ENCODE results near the gene WNT5B. TPM values are rescaled to one million over a fixed set of nuclear protein-coding genes. Genes with fewer than 3 reads are reported as not detected.

Gene WNT5B
- total RNA-seq, 1 donor: 16.6 TPM

DNA sequence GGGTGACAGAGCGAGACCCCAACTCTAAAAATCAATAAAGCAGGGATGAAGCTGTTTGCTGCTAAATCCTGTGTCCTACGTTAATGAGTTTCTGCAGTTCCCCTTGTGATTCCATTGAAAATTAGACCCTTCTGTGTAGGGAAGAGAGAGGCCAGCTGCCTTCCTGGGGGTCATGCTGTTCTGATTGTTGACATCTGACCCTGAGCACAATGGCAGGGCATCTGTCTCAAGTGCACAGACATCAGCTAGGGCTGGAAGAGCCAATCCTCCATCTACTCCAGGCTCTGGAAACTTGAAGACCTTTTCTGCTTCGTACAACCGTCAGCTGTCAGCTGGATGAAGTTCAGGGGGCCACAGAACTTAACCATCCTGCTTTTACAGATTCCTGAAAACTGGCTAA lies 44.7 kb upstream of the WNT5B start:
- H3K4me3 ChIP-seq (ENCODE audit: low read depth, low read length): no peak overlapping the region
- TF ChIP-seq, protein P1, sequence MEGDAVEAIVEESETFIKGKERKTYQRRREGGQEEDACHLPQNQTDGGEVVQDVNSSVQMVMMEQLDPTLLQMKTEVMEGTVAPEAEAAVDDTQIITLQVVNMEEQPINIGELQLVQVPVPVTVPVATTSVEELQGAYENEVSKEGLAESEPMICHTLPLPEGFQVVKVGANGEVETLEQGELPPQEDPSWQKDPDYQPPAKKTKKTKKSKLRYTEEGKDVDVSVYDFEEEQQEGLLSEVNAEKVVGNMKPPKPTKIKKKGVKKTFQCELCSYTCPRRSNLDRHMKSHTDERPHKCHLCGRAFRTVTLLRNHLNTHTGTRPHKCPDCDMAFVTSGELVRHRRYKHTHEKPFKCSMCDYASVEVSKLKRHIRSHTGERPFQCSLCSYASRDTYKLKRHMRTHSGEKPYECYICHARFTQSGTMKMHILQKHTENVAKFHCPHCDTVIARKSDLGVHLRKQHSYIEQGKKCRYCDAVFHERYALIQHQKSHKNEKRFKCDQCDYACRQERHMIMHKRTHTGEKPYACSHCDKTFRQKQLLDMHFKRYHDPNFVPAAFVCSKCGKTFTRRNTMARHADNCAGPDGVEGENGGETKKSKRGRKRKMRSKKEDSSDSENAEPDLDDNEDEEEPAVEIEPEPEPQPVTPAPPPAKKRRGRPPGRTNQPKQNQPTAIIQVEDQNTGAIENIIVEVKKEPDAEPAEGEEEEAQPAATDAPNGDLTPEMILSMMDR (IDR thresholded peaks at IDR 0.05; ENCODE audit: insufficient read depth, low read length): no peak
- no peak for DNase-seq (ENCODE audit: low read depth)

DNA sequence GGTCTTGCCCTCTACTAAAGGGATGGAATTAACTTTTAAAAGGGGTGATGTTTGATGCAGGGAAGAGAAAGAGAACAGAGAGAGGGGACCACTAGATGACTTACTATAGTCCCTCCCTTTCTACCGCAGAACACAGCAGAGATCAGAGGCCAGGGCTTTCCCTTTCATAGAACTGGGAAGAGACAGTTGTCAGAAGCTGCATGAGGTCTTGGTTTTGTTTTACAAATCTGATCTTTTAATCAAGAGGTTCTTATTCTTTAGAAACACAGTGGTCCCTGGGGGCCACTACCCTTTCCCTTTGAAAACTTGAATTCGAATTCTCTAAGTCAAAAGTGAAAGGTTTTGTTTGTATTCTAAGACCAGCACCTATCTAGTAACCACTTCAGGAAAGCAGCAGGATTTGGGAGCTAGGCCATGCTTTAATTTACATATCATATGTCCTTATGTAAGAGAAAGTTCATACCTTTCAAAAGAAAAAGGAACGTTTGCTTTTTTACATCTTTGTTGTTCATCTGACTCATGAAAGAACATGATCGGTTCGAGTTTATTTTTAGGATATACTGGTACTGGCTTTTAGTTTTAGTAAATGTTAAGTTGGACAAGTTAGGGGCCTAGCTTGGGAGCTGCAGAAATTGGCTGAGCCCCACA lies 41.0 kb upstream of the WNT5B start:
- TF ChIP-seq, protein P1 (IDR thresholded peaks at IDR 0.05; ENCODE audit: insufficient read depth, low read length): no peak
- no peak for DNase-seq (ENCODE audit: low read depth)
- no peak overlapping the region for H3K4me3 ChIP-seq (ENCODE audit: low read depth, low read length)

DNA sequence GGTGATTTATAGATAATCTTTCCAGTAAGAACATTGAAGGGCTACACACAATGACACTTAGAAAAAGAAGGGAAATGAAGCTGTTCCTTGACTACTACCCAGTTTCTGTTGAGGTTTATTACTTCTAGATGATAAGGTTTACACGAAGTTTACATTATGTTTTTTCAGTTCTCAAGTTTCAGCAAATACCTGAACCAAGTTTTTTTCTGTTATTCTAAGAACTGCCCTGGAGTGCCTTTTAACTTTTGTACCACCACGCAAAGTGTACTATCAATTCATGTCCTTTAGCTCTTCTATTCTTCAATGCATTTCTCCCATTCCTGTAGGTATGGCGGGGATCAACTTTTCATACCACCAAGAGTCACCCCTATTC lies 40.5 kb upstream of the WNT5B start:
- TF ChIP-seq, protein P1 (IDR thresholded peaks at IDR 0.05; ENCODE audit: insufficient read depth, low read length): no peak
- H3K4me3 ChIP-seq (ENCODE audit: low read depth, low read length): no peak overlapping the region
- no peak for DNase-seq (ENCODE audit: low read depth)

DNA sequence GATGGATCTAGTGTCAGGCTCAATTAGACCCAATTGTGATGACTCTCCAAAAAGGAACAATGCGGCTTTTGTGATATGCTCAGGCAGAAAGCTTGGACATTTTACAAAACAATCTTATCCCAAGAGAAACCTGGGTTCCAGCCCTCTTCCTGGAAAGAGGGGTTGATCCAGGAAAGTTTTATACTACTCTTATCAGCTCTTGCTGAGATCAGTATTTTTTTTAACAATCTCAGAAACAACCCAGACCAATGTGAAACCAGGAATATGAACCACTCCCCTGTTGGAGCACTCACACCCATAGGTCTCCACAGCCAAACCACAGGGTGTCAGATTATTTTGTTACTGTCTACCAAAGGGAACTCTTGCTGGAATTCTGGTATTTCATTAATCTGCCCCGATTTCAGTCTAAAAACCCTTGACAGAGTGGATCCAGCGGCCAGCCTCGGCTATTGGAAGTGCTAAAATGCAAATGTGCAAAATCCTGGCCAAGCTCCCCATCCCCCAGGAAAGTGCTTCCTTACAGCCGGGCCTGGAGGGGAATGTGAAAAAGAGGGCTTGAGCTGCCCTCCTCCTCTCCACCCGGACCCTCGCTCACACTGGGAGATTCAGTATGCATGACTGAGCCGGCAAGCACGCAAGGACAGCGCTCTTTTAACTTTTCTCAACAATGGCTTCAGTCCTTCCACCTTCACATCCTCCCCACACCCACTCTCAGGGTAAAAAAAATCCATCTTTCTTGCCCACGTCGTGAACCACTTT lies 38.6 kb upstream of the WNT5B start:
- TF ChIP-seq, protein P1 (IDR thresholded peaks at IDR 0.05; ENCODE audit: insufficient read depth, low read length): no peak
- peak; percentile 97 for DNase-seq (ENCODE audit: low read depth)
- H3K4me3 ChIP-seq (ENCODE audit: low read depth, low read length): peak overlapping the region; percentile 64

DNA sequence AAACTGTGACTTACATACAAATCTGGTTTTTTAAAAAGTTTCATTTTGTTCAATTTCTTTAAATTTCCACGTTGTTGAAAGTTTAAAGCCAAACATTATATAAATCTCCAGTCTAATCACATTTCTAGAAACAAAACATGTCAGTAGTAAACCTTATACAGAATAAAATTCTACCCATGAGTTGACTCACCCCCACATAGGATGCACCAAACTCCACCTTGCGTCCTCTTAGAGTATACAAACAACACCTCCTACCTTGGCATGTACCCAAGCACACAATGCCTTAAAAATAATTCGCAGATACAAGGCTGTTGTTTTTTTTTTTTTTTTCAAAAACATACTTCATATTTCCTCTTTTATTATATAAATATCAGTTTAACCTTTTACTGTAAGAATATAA lies 38.0 kb upstream of the WNT5B start:
- TF ChIP-seq, protein P1 (IDR thresholded peaks at IDR 0.05; ENCODE audit: insufficient read depth, low read length): peak; percentile 17
- no peak for DNase-seq (ENCODE audit: low read depth)
- peak overlapping the region; percentile 64 for H3K4me3 ChIP-seq (ENCODE audit: low read depth, low read length)

DNA sequence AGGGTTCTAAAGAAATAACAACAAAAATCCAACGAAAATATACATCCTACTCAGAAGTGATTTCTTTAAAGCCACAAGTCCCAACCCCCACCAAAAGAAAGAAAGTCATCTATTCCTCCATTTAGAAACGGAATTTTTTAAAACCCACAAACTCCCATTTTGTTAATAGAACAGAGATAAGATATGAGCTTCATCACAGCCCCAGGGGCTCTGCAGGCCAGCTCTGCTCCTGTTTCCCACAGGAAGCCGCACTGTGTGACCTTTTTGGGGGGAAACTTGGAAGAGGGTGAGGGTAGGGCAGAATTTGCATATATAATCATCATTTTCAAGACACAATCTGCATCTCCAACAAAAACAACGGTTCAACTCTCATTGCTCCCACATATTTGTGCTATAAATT lies 37.5 kb upstream of the WNT5B start:
- peak overlapping the region; percentile 64 for H3K4me3 ChIP-seq (ENCODE audit: low read depth, low read length)
- TF ChIP-seq, protein P1 (IDR thresholded peaks at IDR 0.05; ENCODE audit: insufficient read depth, low read length): no peak
- DNase-seq (ENCODE audit: low read depth): no peak

Data from fibroblast of the aortic adventitia (primary cell).